T-helper 9 cell (primary cell): ENCODE data around the gene ZFHX3.

Experiments used
- DNase-seq: peaks from one replicate; pipeline ENCODE4 v3.0.0-alpha.2; 2020

ZFHX3 gene

DNA sequence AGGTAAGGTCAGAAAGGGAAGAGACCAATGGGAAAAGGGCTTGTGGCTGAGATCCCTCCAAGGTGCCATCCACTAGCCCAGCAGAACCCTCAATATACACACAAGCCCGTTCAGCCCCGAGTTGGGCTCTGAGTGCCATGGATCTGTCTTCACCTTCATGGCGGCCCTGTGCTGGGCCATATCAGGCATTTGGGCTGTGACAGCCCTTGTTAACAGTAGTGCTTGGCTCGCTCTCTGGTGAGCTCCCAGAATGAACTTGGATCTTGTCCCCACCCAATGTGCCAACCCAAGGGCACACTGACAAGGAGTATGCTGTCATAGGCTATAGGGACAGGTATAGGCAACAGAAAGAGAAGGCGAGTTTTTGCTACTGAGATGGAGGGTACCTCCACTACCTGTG, 182.7 kb downstream of the ZFHX3 start:
- DNase-seq: no peak

GRCh38 chr16:72864130-72864833, 183.6 kb downstream of the ZFHX3 start:
- no peak for DNase-seq

- no peak for DNase-seq
Observed at GRCh38 chr16:72862090-72862489, 185.8 kb downstream of the ZFHX3 start.

- DNase-seq: no peak
Observed at GRCh38 chr16:72860726-72861562, 187.0 kb downstream of the ZFHX3 start.

- DNase-seq: no peak
Observed at GRCh38 chr16:72859581-72859980, 188.3 kb downstream of the ZFHX3 start.

DNA sequence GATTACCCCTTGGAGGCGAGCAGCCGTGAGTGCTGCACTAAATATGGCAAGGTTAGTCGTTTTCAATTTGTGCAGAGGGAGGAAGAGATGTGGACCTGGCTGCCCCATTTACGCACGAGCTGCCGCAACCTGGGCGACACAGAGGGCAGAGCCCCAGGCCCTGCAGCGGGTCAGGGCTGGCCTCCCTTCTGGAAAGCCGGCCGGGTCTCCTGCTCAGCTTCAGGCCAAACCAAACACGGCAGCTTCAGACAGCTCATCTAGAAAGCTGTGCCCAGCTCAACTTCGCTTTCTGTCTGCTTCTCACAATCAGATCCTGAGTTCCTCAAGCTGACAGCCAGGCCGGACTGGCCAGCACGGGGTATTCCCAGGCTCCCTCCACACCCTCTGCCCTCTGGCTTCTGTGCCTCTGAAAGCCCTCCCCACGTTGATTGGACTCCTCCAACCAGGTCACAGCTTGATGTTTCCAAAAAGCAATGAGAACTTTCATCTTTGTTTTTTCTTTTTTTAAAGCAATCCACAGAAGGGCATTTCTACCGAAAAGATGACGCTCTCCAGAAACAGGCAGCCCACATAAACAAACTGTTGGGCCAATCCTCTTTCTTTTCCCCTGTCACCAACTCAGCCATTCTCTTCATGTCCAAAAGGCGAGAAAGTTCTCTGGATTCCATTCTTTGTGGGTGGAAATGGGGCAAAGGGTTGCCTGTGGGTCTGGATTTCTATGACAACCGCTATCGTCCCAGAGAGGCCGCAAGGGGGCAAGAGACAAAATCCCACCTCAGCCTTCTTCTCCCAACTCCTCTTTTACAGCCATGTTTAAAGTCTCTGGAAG, 189.0 kb downstream of the ZFHX3 start:
- no peak for DNase-seq

DNA sequence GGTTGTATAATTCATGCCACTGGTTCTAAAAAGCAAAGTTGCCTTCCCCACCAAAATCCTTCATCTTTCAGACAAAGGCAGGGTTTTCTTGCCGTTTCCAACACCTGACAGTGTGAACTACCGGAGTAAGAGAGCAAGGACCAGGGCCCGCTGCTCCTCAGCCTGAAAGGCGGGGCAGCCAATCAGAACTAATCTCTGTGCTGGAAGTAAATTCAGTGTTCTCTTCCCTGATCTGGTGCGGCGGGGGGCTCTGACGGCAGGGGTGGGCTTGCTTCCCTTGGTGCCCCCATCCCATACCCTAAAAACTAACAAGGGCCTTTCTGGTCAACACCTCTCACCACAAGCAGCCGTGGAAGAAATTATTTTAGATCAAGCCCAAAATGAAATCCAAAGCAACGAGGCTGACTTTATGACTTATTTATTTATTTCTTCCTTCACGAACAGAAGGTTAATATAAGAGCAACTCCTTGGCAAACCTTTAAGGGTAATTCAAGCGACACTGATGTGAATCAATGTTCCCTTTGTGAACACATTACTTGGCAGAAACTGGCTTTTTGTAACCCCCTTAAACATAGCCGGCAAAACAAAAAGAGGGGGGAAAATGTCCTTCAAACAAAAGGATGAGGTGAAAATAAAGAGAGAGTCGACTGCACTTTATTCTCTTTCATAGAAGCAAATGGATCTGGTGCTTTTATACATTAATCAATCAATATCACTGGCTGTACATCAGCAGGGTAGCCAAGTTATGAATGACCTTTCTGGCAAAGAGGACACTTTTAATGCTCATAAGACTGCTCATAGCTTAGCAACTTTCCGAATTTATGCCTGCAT, 189.9 kb downstream of the ZFHX3 start:
- DNase-seq: no peak

DNA sequence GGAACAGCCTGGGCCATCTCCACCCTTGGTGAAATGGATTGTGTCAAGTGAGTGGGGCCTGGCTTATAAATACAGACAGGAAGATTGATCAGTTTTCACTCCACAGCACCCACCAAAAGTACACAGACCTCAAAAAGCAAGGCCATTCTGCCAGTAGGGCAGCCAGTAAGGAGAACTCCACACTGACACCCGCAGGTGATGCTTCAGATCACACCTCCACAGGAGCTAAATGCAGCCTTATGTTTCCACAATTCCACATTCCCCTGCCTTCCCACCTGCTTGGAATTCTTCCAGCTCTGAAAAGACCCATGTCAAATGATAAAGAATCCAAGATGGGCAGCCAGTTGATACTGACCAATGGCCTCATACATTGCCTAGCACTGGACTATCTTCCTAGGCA, 191.1 kb downstream of the ZFHX3 start:
- DNase-seq: no peak

DNA sequence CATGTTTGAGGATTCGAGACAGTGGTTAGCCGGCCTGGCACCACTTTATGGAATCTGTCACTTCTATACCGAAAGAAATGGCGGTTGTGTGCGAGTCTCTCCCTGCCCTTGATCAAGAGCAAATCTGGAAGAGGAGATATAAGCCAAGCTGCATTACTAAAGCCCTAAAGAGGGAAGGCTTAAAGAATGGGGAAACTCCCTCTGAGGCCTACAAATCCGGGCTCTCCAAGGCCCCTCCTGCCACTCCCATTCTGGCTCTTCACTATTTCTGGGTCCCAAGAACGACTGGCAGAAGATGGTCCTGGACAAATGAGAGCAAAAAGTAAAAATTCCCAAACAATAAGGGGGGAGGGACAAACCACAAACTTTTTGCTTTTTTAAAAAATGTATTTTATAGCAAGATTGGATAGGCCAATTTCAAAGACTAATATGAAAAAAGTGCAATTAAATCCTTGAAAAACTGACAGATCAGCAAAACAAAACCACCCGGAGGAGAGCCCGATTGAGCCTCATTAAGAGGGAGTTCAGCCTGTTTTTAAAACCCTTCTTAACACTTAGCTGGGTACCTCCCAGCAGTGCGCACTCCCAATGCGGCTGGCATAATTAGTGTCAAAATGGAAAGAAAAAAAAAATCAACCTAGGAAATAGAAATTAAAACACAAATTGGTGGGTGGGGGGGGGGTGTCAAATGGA, 193.5 kb downstream of the ZFHX3 start:
- DNase-seq: no peak

- DNase-seq: no peak
Observed at GRCh38 chr16:72853575-72854266, 194.2 kb downstream of the ZFHX3 start.

DNA sequence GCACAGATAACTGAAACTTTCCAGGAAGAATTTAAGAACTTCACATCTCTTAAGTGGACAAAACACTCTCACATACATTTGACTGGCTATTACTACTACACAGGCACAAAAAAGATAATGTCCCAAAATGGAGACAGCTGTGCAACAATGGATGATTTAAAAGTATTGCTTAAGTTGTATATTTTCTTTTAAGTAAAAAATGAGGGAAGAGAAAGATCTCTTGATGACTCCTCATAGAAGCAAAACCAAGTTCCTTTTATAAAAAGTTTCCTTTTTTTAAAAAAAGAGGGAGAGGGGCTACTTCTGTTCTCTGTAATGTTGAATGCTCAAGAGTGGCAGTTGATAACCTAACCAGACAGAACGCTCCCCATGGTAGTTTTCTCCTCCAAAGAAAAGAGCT, 195.5 kb downstream of the ZFHX3 start:
- DNase-seq: no peak

DNA sequence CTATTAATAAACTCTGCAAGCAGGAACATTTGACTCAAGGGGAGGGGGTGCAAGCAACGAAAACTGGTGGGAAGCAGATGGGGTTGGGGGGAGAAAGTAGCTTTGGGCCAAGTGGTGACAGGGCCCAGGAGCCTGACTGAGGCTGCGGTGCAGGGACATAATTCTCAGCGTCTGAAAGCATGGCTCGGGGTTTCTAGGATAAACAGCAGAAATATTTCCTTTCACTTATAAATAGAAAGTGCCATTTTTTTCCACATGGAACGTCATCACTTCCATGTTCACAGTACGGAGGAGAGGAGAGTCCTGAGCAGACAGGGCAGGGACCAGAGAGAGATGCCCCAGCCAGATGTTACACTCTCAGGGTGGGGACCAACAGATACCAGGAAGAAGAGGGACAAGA, 197.1 kb downstream of the ZFHX3 start:
- DNase-seq: no peak

DNA sequence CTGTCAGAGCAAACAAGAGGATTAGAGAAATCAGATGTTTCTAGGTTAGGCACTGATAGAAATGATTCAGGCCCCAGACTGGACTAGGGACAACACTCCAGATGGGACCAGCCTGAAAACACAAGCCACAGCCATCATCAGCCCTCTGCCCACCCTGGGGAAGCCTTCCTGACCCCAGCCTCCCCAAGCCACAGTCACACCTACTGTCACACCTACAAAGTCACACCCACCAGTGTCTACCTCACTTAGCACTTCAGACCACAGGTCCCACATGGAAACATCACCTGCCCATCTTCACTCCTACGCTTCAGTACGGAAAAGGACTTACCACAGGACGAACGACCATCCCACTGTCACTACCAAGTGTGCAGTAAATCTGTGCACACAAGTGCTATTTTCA, 197.9 kb downstream of the ZFHX3 start:
- no peak for DNase-seq

DNA sequence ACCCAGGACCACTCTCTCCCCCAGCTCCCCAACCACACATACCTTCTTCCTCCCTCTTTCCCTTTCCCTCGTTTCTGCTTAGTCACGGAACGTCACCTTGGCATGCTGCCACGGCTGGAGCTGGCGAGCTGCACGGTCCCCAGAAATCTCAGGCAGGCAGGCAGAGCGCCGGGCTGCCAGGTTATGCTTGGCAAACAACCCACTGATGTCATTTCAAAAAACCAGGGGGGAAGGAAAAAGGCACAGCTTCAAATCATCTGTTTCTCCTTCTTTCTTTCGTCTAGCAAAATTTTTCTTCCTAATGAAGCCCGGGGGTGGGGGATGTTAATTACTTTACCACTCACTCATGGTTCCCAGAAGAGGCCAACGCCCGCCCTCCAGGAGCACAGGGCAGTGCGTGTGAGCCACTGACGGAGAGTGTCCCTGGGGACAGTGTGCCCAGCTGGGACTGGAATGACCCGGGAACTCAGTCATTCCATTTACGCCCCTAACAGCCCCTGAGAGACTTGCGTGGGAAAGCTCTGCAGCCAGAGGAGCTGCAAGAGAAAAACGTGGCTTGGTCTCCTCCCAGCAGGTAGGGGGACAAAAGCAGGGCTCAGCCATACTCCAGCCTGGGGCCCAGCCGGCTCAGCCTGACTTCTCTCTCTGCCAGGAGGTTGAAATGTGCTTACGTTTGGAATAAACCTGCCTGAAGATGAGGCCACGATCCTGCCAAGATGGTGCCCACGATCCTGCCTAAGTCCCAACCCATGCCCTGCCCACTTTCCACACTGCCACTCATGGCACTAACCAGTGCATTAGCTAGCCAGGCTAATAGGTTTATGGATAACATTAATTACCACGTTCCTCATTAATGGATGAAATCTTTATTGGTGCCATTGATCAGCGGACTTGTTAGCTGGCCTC, 198.9 kb downstream of the ZFHX3 start:
- no peak for DNase-seq

- DNase-seq: no peak
Observed at GRCh38 chr16:72848028-72848400, 199.9 kb downstream of the ZFHX3 start.

GRCh38 chr16:72847187-72848027, 200.5 kb downstream of the ZFHX3 start:
- DNase-seq: no peak

DNA sequence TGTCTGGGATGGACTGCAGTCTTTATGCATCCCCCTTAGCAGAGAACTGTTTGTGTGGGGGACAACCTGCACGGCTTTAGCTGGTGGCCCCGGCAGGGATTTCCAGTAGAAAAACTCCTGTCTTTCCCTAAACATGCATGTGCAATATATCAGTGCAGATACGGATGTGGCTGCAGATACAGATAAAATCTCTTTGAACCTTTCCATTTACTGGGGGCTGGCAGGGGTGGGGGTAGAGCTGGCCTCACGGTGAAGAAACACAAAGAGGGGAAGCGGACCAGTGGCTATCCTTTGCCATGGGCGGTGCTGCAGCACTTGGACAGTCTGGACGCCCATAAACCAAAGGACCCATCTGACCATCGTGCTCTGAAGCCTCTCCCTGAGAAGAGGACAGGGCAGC, 201.3 kb downstream of the ZFHX3 start:
- no peak for DNase-seq

GRCh38 chr16:72845322-72846020, 202.5 kb downstream of the ZFHX3 start:
- no peak for DNase-seq
